HG03442 (cell line): ENCODE data around the gene FARP1.

Source experiments
- ATAC-seq: cut with Tn5 transposase; IDR thresholded peaks from one replicate; pipeline ENCODE4 v1.9.1; 2021; ENCODE audit warnings: mild to moderate bottlenecking, moderate library complexity; ENCODE audit not compliant: unreplicated experiment

The FARP1 gene

DNA sequence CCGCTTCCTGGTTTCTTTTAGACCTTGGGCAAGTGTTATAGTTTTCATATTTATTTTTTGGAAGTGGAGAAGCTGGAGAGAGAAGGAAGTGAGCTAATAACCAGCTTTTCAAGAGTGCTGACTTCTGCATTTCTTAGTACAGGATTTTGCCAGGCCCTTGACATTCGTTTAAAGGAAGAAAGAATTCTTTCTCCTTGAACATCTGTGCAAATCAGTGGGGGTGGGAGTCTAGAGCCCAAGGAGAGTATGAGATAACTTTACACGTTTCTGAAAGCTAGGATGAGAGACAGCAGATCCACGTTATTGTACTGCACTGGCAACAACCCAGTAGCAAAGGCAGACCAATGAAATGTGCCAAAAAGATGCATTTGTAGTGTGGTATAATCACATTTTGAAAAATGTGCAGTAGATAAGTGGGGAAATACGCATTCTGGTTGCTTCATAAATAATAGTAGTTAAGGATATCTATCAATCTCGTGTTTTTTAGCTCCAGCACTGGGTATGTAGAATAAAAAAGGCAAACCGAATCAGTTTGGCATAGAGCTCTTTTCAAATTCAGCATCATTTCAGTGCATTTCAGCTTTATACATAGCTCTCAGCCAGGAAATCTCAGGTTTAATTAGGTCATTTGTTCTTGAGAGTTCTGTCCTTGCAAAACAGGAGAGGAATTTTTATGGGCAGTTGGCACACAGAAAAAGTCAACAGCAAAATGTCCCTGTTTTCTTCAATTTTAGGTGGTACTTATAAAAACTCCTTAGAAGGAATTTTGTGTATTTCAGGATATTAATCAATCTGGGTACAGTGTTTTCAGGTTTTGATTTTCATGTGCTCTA is 29.9 kb downstream of the FARP1 start:
- no peak for ATAC-seq

DNA sequence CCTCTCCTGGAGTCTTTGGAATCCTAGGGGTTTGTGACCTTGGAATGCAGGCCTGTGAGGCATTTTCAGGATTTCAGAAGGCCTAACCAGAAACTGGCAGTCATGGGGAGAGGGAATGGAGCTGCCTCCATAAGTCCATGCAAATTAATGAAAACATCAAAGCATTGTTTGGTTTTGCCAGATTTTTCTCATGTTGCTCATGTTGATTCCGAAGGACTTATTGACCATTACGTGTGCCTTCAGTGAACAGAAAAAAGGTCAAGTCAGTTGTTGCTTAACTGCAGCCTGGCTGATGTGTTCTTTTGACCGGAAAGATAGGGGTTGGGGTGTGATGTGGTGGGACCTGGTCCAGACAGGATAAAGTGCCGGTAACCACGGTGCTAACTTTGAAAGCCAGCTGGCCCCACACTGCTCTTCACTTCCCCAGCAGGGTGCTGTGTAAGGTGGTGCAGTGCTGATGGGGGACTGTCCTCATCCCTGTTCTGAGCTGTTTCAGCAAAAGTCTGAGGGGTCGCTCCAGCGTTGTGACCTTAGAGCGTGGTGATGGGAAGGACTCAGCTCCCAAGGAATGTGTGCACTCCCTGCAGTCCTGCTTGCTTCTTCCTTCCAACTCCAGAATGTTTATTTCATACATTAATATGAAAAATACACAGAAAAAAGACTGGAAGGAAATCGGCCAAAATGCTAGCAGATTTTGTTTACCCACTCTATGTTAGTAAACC is 30.7 kb downstream of the FARP1 start:
- no peak for ATAC-seq

DNA sequence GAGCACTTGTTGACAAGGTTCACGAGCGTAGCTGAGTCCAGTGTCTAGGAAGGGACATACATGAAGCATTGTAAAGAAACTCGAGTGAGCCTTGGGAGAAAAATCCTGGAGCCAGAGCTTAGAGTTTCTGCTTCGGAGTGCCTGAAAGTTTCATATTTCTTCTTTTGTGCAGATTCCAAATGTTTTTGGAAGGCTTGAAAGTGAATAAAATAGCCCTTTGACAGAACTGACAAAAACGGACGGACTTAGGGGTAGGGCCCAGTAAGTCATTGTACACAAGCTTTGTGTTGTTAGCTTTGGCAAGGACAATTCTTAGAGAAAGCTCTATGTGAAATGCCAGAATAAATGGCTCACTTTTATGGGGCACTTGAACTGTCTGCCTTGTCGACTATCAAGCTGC is 31.4 kb downstream of the FARP1 start:
- ATAC-seq: no peak

DNA sequence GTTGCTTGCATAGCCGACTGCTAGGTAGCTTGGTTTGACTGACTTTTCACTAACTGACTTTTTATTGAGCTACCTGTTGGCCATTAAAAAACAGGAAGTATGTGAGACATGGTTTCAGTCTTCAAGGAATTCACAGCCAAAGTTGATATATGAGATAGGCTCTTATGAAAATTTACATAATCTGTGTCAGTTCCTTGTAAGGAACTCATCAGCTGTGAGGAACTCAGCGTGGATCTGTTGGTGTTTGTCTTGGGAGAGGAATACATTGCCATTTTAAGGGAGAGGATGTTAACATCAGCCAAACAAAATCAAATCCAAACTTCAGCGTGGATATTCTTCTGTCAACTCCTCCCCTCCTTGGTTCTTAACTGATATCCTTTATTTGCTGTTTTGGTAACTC is 32.1 kb downstream of the FARP1 start:
- ATAC-seq: no peak

DNA sequence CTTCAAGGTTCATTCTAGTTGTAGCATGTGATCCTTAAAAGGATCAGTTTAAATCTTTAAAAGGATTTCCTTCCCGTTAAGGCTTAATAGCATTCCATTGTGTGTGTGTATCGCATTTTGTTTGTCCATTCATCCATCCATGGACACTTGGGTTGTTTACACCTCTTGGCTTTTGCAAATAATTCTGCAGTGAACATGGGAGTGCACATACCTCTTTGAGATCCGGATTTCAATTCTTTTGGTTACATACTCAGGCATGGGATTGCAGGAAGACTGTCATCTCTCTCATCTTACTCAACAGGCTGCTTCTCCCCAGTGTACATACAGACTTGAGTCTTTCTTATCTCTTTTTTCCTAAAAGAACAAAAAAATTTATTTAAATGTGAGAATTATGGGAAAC is 32.9 kb downstream of the FARP1 start:
- ATAC-seq: no peak

DNA sequence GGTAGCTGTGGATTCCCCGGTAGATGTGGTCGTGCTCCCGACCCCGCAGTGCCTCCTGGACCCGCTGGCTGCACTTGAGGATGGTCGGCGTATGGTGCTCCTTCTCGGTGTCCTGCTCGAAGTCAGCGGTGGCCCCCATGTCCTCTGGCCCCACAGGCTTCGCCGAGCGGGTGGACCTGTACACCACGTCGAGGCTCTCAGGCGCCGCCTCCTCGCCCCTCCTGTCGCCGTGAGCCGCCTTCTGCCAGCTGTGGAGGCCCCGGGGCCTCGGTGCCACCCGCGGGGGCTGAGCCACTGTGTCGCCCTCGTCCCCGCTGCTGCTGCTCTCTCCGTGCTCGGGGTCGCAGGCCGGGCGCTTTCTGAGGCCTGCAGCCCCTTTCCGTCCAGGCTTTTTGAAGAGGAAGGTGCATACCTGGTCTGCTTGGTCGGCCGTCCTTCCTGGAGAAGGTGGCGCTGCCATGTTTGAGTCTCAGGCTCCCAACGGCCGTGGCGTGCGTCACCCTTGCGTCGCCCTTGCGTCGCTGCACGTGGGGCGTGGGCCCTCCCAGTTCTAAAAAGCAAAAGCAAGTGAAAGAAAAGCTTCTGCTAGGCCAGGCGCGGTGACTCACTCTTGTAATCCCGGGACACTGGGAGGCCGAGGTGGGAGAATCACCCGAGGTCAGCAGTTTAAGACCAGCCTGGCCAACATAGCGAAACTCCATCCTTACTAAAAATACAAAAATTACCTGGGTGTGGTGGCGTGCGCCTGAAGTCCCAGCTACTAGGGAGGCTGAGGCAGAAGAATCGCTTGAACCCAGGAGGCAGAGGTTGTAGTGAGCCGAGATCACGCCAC is 34.1 kb downstream of the FARP1 start, which contains the start of gene RNF113B:
TSS of gene RNF113B (minus strand) at position 493 of the 832 bp plus-strand sequence. CDS start at position 460, 33 bp downstream.
- ATAC-seq: no peak

DNA sequence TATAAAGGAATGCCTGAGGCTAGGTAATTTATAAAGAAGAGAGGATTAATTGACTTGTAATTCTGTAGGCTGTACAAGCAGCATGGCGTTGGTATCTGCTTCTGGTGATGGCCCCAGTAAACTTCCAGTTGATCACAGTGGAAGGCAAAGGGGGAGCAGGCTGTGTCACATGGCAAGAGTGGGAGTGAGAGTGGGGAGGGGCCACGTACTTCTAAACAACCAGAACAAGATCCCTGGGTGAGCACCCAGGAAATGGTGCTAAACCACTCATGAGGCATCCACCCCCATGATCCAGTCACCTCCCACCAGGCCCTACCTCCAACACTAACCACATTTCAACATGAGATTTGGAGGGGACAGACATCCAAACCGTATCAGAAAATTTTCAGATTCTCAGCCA is 37.2 kb downstream of the FARP1 start:
- ATAC-seq: no peak

DNA sequence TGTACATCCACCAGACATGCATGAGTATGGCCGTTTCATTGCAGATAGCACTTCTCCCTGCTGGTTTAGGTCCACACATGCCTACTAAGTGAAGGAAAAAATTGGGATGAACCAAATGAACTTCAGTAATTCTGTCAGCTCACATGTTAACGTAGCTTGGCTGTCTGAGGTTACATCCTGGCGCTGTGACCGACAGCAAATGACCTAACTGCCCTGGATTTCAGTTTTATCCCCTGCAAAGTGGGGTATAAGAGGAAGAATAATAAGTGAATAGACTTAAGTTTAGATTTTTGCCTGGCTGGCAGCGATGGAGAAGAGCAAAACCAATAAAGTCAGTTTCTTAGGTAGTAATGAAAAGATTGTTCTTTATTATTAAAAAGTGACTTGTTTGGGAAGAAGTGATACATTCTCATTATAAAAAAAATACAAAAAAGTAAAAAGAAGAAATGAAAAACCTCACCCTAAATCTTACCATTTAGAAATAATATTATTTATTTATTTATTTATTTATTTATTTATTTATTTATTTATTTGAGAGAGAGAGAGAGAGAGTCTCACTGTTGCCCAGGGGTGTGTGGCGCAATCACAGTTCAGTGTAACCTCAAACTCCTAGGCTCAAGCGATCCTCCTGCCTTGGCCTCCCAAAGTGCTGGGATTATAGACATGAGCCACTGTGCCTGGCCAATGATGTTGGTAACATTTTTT is 38.4 kb downstream of the FARP1 start:
- ATAC-seq: no peak

DNA sequence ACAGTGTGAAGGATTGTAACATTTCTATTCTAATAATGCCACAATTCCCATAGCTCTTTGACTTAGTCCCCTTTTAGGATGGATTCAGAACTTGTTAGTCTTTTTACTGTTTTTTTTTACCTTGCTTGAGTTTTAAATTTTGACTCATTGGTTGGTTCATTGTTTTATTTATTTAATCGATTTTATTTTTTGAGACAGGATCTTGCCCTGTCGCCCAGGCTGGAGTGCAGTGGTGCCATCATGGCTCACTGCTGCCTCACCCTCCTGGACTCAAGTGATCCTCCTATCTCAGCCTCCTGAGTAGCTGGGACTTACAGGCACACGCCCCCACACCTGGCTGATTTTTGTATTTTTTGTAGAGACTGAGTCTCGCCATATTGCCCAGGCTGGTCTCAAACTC is 39.3 kb downstream of the FARP1 start:
- no peak for ATAC-seq

DNA sequence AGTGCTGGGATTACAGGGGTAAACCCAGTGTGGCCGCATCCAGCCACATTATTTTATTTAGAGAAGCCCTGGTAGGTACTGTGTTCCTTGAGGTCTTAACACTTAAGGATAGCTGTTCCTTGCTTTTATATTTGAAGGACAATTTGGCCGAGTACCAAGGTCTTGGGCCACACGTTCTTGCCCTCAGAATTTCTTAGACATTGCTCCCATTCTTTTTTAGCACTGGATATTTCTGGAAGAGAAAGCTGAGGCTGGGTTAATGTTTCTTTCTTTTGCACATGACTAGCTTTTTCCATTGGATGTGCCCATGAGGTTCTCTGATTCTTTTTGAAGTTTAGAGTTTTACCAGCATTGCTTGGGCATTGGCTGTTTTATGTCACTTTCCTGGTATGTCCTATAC is 39.7 kb downstream of the FARP1 start:
- ATAC-seq: no peak

DNA sequence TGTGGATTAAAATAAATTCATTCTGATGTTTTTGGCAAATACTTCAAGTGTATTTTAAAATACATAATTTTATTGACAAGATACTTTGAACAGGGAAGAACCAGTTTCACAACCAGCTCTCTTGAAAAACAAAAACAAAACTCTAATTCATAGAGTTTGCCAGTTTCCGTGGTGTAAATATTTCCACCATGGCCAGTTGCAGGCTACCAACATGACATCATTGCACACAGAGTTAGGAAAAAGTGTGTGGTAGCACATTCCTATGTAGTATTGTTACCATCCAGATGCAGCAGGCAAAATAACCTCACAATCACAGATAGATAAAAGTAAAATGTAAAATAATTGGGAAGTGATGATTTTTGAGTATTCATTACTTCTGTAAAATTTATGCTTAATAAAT is 41.9 kb downstream of the FARP1 start:
- ATAC-seq: no peak

DNA sequence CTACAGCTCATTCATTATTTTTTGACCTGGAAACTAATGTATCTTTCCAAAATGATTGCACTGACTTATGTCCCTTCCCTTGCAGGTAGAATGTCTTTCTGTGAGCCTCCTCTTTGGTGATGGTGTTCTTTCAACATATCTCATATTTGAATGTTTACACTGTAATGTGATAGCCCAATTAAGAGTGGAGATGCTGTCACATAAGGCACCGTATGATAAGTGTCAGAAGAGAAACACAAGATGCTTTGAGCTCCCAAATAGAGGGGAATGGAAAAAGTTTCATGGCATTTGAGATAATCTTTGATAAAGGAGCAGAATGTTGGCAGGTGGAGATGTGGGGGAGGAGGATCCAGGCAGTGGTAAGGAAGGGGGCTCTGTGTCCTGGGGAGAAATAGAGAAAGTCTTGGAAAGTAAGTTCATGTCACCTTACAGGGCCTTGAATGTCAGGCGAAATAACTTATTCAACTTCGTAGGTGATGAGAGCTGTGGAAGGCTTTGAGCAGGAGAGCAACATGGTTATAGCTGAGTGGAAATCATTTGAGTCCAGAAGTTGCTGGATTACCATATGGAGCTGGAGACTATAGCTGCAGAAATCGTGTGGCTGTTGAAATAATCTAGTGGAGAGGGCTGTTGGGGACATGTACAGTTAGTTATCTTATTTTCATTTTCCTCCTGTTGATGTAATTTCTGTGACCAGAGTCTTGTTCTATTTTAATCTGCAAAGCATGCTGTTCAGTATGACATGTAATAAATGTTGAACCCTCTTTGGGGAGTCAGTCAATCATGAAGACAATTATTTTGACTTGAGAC is 44.5 kb downstream of the FARP1 start:
- ATAC-seq: no peak

DNA sequence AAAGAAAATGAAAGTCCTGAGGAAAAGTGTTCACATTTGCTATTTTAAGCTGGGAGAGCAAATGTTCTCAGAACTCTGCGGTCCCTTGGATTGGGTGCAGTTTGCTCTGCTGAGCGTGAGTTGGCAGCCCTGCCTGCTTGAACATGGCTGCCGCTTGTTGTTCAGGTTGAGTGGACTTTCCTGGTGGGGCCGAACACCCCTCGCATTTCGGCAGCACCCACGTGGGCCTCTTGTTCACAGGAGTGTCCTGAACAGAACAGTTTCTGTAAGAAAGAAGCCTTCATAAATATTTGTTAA is 45.0 kb downstream of the FARP1 start:
- no peak for ATAC-seq

DNA sequence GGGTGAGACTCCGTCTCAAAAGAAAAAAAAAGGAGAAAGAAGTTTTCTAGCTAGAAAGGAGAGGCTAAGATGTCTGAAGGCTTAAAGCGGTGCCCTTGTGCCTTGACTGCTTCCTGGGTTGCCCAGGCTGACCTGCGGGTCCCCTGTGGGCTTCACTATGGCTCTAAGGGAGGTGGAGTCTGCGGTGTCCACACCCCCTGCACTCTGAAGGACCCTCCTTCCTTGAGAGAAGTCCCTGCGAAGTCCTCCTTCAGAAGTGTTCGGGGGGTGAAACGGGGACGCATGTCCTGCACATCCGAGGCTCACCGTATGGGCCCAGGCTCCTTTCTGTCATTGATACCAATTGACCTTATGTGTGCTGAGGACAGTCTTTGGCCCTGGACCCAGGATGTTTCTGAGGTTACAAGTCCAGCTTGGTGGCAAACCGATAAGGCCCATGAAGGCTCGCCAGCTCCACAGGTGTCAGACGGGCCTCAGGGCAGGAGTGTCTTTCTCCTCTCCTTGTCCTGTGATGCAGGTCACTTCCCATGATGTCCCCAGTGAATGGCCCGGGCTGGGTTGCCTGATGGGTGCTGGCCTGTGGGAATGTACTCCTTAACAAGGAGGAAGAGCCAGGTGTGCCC is 45.8 kb downstream of the FARP1 start:
- no peak for ATAC-seq

DNA sequence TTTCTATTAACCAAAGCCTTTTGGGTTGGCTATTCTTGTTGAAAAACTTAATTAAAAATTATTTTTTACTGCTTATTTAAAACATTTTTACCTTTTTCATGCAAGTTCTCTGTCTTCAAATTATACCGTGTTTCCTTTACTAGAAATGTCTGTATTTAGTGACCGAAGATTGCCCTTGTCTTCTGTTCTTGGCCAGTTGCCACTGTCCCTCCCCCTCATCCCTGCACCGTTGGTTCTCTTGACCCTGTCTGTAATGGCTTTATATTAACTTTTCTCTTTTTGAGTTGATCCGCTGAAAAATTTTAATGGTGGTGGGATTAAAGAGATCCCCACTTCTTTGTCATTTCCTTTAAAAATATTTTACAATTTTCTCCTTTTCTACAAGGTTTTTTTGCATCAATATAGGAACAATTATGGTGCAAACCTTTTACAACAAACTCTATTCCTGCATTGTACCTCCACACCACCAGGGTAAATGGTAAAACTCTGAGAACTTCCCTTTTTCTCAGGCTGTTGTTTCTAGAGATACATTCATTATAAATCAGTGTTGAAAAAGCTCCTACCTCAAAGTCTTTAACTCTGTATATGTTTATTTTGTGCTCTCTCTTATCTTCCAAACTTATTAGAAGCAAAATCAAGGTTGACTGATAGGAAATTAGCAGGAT is 47.1 kb downstream of the FARP1 start:
- ATAC-seq: no peak

DNA sequence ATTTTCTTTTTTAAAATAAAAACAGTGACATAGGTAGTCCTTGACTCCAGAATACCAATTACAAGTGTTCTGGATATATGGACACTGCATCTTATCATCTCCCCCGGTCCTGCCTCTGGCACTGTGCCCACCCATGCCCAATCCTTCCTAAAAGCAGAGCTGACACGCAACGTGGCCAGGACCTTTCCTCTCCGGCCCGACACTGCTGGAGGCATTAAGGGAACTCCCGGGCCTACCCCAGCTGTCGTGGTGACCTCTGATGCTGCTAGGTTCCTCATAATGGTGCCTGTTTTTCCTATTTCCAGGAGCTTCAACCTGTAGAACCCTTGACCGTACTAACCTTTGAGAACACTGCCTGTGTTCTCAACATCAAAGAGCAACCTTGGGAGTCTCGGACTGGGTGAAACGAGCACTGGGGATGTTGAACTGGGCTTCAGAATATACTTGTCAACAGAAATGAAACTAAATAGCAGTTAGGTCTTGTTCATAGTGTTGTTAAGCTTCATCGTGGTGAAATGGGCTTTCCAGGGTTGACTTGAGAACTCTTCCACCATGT is 48.1 kb downstream of the FARP1 start:
- ATAC-seq: no peak

DNA sequence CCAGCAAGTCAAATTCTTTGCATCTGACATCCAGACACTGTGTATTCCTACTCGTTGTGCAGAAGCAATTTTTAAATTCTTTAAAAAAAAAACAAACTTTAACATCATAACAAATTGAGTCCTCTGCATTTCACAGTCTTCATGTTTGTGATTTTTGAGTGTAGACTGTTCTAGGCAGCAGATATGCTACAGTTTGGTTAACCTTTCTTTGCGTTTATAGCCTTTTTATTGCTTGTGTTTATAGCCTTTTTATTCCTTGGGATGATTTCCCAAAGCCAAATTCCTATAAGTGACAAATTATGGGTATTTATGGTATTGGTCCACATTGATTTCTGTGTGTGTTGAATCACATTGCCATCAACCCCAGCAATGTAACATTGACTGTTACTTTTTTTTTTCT is 49.1 kb downstream of the FARP1 start:
- no peak for ATAC-seq

DNA sequence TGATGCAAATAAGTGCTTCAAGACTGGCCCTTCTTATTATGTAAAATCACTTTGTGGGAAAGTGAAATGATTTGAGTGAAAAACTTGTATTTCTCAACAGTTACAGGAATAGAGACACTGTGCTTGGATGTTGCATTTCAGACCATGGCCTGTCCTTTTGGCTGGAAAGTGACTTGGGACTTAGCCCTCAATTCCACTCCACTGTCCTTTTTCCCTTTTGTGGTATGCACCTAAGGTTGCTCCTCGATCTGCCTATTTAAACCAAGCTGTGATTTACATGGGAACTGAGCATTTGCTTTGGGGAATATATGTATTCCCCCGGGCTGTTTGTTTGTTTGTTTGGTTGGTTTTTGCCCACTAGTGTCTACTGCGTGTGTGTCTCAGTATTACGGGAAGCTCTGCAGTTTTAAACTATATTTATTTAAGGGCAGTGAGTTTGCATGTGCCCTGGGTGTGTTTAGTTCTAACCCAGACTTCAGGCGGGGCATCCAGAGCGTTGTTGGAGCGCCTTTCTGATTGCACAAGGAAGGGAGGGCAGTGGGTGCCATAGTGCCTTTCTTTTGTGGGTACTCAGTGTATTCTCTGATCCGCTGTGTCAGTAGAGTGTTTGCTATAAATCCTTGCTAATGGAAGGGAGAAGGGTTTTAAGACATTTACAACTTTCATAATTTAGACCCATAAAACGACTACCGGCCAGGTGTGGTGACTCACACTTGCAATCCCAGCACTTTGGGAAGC is 52.3 kb downstream of the FARP1 start:
- no peak for ATAC-seq
